CD4-positive, alpha-beta T cell treated with Interleukin-4 for 1 hour (primary cell): Measurements from ENCODE around the gene PIP5K1B.

Experiments used
- DNase-seq, 2 donors: peaks; one replicate each; pipeline ENCODE4 v3.0.0-alpha.2; 2020 to 2022

PIP5K1B gene

DNA sequence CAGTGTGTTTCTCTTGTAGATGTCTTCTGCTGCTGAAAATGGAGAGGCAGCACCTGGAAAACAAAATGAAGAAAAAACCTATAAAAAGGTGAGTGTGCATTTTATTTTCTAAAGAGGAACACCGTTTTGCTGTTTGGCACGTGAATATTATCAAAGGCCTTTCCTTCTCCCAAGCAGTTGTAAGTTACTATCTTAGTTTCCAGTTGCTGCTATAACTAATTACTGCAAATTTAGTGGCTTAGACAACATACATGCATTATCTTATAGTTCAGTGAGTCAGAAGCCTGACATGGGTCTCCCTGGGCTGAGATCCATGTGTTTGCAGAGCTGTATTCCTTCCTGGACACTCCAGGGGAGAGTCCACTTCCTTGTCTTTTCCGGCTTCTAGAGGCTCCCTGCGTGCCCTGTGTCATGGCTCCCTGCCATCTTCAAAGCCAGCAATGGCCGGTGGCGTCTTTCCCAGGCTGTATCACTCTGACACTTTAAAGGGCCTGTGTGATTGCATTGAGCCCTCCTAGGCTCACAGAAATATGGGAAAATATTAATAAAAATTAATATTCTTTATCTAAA lies 117.6 kb downstream of the PIP5K1B start:
- DNase-seq, result no peak

DNA sequence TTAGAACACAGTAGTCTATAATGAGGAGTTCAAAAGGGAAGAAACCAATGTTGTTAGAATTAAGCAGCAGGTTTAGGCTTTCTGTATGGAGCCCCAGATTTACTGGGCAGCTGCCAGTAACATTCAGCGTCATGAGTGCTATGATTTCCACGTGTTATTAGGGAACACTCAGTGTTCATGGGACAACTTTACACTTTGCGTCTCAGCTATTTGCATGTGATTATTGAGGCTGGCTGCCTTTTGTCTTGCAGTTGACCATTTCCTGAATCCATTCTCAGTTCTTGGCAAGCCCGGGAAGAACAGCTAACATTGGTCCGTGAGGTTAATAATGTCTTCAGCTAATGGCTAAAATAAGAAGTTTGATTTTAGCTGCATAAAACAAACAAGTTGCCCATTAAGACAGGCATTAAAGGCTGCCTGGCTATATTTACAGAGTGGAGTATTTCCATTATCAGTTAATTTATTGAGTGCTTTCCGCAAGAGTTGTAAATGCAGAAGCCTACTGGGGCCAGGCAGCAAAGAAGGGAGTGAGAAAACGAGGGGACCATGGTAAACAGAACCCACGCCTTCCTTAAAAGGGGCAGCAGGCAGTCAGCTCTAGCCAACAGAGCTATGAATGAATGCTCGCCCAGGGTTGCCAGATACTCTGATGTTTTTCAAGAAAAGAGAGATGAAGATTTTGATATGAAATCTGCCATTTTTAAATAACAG lies 120.9 kb downstream of the PIP5K1B start:
- no peak for DNase-seq

DNA sequence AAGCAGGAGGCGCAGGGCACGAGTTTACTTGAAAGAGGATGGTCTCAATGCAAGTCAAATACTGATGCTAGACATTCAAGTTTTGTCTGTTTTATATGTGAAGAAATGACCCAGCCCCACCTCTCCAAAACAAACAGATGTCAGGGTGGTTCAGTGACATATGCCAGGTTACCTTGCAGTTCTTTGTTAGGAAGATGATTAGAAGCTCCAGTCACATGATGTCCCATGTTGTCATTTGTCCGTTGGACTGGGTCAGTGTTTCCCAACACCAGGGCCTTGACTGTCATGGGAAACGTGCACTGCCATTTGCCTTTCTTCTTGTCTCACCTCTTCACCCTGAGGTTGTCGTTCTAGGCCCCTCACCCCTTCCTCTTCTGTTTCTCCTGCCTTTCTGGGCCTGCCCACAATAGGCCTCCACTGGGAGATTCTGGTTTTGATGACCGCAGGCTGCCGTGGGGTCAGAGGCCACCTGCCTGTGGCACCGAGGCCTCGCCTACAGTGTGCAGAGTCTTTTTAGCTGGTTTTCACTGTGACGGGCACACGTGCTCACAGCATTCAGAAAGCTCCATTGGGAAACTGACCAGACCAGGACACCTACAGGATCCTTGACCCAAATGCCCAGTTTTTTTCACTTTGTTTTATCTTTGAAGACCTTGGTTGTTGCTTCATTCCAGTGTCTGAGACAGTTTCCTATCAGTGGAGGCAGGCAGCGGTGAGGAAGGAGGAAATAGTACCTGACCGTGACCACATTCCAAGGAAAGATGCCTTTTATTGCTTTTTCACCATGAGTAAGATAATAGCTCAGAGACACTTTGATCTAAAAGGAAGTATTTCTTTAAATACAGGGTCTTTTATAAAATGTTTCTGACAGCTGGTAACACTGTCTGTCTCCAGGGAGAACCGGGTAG lies 123.1 kb downstream of the PIP5K1B start:
- no peak for DNase-seq

DNA sequence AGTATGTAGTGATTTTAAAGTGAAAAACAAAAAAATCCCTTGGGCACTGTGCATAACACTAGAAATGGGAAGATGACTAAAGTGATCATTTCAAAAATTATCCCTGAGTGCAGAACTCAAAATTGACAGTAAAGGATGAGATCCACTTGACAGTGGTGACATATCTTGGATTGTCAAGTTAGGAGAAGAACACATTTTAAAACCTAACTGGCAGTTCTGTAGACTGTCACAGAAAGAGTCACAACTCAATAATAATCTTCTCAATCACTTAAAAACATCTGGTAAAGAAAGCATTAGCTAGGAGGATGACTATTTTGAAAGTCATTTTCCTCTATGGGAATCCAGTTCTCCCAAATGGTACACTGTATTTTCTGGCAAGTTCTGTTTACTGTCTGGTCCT lies 127.1 kb downstream of the PIP5K1B start:
- DNase-seq, result no peak

DNA sequence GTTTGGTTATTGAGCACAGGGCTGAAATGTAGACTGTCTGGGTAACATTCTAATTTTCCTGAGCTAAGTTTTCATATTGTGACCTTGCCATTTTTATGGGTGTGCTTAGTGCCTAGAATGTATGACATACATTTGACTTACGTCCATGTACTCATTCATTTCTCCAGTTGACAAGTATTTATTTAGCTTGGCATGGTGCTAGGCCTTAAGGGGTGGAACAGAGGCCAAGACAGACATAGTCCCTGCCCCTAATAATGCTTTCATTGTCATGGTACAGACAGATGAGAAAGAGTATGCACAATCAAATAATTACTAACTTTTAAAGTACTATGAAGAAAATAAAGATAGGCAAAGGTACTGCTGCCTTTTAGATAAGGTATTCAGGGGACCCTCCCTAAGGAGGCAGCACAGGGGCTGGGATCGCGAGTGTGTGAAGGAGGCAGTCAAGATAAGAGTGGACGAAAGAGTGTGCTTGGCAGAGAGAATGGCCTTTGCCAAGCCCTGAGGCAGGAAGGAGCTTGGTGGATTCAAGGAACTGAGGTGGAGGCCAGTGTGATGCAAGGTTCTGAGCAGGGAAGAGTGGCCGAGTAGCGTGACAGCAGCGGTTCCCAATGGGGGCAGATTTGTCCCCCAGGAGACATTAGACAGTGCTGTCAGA lies 128.0 kb downstream of the PIP5K1B start:
- DNase-seq, result no peak

DNA sequence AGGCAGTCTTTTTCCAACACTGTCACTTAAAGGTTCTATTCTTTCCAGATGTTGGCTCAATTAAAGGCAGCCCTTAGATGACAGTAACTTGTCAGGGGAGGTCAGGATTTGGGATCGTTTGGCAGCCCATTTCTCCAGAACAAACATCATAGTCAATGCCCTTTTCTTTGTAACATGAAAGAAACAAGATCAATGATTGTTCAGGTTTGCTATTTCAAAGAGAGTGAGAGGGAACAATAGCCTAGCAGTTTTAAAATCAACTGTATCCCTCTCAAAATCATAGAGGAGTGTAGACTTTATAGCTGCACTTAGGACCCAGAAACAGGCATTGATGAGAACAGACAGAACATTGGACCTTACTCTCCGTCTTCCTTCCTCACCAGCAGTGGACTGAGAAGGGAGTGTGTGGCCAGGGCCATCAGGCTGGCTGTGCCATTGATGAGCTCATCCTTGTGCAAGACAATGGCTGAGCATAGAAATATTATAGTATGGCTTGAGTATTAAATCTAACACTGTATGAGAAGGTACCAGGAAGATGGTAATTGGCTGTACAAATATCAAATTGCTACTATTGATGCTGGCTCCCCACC lies 130.0 kb downstream of the PIP5K1B start:
- DNase-seq, result no peak

DNA sequence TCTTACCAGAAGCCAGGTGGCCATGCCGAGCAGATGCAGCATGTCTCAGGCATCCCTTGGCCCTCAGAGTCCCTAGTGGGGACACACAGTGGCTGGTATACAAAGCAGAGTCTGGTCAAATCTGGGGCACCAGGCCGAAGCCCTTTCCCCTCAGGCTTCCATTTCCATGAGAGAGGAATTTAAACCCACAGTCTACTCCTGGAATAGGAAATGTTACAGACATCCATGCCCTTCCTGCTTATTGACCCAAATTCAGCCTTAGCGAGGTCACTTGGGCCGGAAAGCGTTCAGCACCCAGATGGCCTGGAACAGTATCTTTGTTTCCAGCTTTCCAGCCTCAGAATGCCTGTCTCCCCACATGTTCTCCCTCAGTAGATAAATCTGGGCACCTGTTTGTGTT lies 131.7 kb downstream of the PIP5K1B start:
- no peak for DNase-seq

DNA sequence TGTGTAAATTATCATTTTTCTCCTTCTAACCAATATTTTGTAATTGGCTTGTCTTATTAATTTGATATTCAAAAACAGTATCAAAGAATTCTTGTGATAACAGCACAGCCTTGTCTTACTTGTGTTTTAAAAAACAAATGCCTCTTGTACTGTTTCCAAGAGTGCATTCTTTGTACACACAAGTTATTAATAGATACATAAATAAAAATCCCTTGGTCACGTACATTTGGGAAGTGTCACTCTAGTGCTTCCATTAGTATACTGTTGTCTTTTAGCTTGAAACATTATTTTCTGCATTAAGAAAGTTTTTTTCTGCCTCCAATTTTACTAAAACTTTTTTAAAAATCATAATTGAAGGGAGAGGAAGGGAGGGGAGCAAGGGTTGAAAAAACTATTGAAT lies 133.2 kb downstream of the PIP5K1B start:
- no peak for DNase-seq

DNA sequence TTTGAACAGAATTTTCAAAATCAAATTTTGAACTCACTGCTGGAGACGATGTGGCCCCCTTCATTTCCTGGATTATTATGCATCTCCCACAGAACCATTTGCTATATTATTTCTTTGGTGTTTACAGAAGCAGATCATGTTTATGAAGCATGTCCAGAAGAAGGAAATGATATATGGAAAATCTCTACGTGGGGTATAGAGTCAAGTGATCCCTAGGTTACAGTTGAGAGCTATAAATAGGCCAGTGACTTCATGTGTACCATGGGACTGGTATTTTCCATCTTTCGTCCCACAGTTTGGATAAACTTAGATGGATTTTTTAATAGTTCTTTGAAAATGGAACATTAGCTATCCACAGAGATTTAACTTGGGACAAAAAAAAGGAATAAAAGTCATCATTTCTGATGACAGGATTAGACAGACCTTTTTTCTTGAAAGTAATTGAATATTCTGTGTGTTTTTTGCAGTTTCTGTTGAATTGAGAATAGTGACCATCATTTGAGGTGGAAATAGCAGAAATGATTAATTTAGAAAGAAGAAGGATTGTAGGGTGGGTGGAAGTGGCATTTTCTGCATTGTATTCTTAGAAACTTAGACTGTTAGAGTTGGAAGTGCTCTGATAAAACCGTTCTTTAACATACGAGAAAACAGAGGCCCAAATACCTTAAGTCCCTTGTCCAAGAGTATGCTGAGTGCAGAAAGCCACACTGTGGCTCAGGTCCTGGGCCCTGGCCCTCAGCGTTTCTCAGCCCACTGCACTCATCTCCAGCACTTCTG lies 136.4 kb downstream of the PIP5K1B start:
- no peak for DNase-seq

DNA sequence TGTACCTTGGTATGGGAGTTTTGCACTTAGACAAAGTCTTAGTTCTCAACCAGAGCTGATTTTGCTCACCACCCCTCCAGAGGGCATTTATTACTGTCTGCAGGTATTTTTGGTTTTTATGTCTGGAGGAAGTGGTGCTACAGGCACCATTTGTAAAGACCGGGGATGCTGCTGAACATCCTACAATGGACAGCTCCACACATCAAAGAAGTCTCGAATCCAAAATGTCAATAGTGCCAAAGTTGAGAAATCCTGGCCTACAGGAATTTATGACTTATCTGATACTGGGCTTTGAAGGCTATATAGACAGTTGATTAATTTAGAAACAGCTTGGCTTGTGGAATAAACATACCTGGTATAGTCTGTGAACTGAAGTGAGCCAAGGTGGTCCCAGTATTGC lies 137.5 kb downstream of the PIP5K1B start:
- no peak for DNase-seq

DNA sequence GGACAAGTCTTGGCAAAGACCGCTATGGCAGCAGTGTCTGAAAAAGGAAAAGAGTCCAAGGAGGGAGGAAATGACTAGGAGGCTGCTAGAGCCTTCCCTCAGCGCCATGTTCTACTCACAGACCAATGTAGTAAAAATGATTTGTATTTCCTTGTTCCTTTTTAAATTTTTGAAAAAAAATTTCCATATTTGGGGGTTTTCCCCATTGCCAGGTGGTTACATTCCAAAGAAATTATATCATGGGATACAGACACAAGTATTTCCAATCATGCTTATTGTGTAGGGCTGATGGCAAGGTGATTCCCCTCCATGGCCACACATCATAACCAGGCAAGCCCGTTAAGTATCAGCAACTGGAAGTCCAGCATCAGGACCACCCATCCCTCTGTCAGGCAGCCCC lies 138.2 kb downstream of the PIP5K1B start:
- no peak for DNase-seq

DNA sequence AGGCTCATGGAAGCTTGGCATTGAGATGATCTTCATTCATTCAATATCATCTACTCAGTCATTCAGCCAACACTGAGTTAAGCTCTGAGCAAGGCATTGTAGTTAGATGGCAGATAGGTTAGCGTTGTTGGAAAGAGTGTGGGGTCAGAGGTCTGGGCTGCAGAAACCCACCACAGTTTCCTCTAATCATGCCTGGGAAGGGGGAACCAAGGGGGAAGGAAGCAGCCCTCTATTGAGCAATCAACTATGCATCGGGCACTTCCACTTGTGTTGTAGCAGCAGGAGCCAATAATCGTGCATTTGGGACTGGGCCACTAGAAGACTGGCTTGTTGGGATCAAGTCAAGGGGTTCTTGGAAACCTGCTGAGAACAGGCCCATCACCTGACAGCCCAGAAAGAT lies 139.1 kb downstream of the PIP5K1B start:
- DNase-seq, result no peak

DNA sequence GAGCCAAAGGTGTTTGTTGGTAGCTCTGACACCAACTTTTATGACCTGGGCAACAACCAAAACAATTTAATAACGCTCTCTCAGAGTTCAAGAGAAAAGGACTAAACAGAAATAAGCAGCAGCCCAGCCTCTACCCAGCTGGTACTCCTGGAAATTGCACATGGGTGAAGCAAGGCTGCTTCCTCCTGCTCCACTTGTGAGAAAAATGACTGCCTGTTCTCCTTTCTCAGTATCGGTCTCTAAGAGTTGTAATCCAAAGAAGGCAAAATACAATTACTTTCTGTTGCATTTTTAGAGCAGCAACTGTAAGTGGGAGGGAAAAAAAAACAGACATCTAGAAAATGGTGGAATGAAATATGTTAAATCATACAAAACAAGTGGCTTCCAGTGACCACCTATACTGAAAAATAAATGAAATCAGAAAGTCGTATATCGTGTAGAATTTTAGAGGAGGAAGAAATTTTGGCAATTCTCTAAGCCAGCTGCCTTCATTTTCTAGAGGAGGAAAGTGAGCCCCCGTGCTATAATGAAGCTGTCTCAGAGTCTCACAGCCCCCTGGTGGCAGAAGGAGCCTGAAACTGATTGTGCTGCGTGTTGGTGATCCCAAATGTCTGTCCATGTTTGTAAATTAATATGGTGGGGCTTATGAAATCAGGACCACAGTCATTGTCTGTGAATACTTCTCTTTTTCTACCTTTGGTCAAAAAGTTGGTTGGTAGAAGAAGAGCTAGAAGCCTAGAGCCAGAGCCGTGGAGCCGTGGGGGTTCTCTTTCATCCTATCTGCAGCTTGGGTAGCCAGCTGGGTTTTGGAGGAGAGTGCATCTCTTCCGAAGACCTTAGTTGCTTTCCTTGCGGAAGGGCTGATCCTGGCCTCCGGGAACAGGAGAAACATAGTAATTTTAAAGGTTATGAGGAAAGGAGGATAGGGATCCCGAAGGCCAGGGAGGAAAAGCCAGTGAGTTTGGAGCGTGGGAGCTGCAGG lies 139.9 kb downstream of the PIP5K1B start:
- DNase-seq, result peak; percentile 11 to 14

DNA sequence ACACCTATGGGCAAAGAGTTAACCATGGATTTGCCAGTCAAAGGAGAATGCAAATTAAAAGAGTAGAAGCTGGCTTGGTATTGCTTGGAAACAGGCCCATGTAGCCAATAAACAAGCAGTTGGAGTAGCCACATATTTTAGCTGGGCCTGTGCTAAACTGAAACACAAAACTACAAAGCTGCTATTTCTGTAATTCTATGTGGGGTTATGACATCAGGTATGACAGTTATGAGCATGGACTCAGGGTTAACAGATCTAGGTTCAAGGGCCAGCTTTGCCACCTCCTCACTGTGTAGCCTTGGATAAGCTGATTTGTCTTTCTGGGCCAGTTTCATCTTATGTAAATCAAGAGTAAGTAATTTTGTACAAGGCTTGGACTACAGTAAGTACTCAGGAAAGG lies 142.7 kb downstream of the PIP5K1B start:
- no peak for DNase-seq

DNA sequence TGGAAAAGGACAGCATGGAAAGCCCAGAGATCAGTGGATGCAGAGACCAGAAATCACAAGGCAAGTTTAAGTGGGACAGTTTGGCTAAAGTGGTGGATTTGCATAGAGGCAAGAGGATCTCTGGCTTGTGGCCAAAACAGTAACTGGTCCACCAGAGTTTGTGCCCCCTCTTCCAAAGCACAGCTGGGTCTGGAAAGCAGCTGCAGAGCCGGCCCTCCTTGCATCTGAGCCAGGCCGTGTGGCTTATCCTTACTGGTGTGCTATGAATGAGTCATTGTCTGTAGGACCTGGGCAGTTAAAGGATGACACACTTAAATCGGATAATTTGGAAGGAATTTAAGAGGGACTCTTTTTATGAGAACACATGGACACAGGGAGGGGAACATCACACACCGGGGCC lies 146.6 kb downstream of the PIP5K1B start:
- no peak for DNase-seq

DNA sequence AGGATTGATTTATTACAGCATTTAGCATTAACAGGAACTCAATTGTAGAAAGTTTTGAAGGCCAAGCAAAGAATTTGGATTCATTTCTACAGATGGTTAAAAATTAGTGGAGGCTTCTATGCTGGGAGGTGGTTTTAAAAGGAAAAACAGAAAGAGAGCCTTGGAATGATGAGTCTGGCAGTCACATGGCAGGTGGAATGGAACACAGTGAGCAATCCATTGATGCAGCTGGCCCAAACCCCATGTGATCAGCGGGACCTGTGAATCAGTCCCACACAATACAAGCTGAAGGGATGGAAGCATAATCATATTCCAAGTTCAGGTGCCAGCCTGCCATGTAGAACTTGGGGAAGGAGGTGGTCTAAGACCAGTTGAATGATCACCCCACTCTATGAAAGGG lies 147.9 kb downstream of the PIP5K1B start:
- no peak for DNase-seq

DNA sequence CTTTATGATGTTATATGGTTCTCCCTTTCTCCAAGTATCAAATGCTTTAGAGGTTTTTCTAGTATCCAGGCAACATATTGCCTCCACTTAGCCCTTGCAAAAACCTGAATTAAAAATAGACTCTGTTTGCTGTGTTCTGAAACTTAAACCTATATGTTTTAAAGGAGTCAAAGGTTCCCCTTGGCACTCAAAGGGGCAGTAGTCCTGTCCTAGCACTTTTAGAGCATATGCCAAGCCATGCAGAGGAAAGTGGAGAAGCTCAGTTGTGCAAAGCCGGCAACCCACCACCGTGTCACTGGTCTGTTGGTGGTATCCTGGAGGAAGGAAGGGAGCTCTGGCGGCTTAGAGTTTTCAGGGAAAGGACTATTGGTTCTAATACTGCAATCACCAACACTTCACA lies 154.3 kb downstream of the PIP5K1B start:
- DNase-seq, result no peak

DNA sequence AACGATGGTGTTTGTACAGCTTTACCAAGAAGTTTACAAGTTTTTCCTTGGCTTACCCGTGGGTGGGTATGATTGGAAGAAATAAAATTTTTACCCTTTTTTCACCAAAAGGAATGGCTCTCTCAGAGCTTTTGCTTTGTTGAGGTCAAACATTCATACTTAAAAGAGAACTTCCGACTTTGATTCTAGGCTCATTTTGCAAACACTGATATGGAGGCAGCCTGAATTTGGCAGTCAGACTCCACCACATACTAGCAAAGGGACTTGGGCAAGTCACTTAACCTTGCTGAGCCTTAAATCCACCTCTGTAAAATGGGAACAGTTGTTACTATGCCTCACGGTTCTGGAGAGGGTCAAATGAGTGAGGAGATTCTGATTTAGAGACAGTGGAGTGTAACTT lies 155.4 kb downstream of the PIP5K1B start:
- no peak for DNase-seq

DNA sequence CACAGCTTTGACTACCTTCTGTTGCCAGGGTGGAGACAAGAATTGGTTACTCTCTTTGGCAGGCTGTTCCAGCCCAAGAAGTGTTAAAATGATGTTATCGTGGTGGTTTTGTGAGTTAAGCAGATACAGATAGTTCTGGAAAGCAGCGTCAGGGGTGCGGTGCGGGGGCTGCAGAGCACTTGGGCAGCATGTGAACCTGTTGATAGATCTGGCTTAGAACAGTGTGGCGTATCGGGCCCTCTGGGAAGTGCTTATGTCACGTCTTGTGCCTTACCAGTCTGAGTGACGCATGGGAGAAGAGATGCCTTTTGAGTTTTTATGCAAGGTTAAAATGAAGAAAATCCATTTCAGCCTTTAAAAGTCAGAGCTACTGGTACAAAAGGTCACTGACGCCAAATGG lies 156.4 kb downstream of the PIP5K1B start:
- no peak for DNase-seq

DNA sequence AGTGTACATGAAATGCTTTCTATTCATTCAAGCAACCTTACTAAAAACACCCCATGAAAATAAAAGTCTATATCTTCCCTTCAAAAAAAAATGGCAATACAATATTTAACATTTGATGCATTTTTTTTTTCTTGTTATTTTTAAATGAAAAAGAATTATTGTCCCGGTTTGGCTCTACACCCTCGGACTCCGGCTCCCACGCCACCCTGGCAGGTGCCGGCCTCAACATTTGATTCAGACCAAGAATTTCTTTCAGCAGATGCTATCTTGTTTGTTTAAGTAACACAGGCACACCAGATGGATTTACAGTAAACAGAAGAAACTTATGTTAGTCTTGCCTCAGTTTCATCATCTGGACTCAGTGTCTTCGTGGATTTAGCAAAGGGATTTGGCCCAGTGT lies 162.0 kb downstream of the PIP5K1B start:
- DNase-seq, result no peak

DNA sequence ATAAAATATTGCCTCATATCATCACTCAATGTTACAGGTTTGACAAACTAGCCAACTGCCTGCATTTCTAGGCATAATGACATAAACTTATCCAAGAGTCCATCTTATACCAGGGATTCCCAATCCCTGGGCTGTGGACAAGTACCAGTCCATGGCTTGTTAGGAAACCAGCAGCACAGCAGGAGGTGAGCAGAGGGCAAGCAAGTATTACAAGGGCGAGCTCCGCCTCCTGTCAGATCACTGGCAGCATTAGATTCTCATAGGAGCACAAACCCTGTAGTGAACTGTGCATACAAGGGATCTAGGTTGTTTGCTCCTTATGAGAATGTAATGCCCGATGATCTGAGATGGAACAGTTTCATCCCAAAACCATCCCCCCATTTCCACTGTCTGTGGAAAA lies 164.0 kb downstream of the PIP5K1B start:
- DNase-seq, result no peak
